Testis (tissue), 2 donors: Measurements from ENCODE around the gene ABHD12B.

ENCODE experiments used
- CTCF ChIP-seq, 3 experiments: fragments of 450-650 bp in 2 of 3; fragments of 200-600 bp in 1 of 3; sonication (generic) in 1 of 3; IDR thresholded peaks; one replicate each; pipeline ENCODE4 v1.5.1; 2016 to 2019; ENCODE audit warnings: antibody characterized with exemption in 3 of 3, mild to moderate bottlenecking in 2 of 3, moderate library complexity in 1 of 3
- POLR2A ChIP-seq: fragments of 450-650 bp; IDR thresholded peaks from one replicate; pipeline ENCODE4 v1.6.1; 2017; ENCODE audit warnings: antibody characterized with exemption, mild to moderate bottlenecking, moderate library complexity

- TF ChIP-seq POLR2A (no peak), CTCF (IDR thresholded peaks at IDR 0.05) (no peak)
These were observed 26.7 kb upstream of the ABHD12B start for GRCh38 chr14:50845166-50845565.
